Endothelial cell of umbilical vein (primary cell): ENCODE data around the gene ANGPT4.

Experiments used
- CTCF ChIP-seq, 2 donors: IDR thresholded peaks; 1 replicate in 1 of 2; 2 replicates in 1 of 2; pipeline ENCODE4 v1.5.1; 2011; ENCODE audit warnings: low read length in 2 of 2, mild to moderate bottlenecking in 2 of 2, moderate library complexity in 2 of 2, control low read depth in 1 of 2, inconsistent platforms in 1 of 2, low read depth in 1 of 2; ENCODE audit not compliant: insufficient read depth in 1 of 2; ENCODE audit errors: extremely low read depth in 1 of 2
- EZH2 ChIP-seq: IDR thresholded peaks from 2 replicates; pipeline ENCODE4 v1.6.1; 2012; ENCODE audit warnings: borderline replicate concordance, low read depth, mild to moderate bottlenecking, moderate library complexity, low read length, inconsistent platforms; ENCODE audit not compliant: severe bottlenecking
- MYC ChIP-seq: IDR thresholded peaks from one replicate; pipeline ENCODE4 v1.6.1; 2011; ENCODE audit warnings: mild to moderate bottlenecking, low read depth, low read length
- POLR2A ChIP-seq: IDR thresholded peaks from 2 replicates; pipeline ENCODE4 v1.6.1; 2012; ENCODE audit warnings: low read depth, mild to moderate bottlenecking, control low read depth, low read length

- TF ChIP-seq POLR2A (no peak), MYC (no peak), CTCF (IDR thresholded peaks at IDR 0.05; ENCODE audit: extremely low read depth in 1 of 2, insufficient read depth in 1 of 2, low read depth in 1 of 2, low read length in 2 of 2) (no peak), EZH2 (no peak)
Observed at GRCh38 chr20:841568-842546, 74.3 kb downstream of the ANGPT4 start.
